Measurements from ENCODE around the gene SREBF1.

- TF ChIP-seq CTCF (IDR thresholded peaks at IDR 0.05 in 2 of 3, conservative IDR thresholded peaks at IDR 0.05 in 1 of 3; ENCODE audit: borderline replicate concordance in 1 of 3, insufficient read depth in 1 of 3, low read depth in 2 of 3, low read length in 2 of 3): no peak
- TF ChIP-seq POLR2AphosphoS5 (IDR thresholded peaks at IDR 0.05; ENCODE audit: low read depth, low read length): no peak
- no peak for TF ChIP-seq ZNF274 (IDR thresholded peaks at IDR 0.05; ENCODE audit: low read depth, low read length)
Observed at GRCh38 chr17:17847118-17847689, 10.4 kb upstream of the SREBF1 start.

Data from HCT116 (cell line).